ENCODE data around the gene ITM2C. TPM values are rescaled to one million over a fixed set of nuclear protein-coding genes. Genes with fewer than 3 reads are reported as not detected.
A peak's percentile ranks its signal among the peaks of the same experiment; 100 is the strongest.

The ITM2C gene
- total and polyA plus RNA-seq, 5 experiments from 2014 or later, result 30.9 to 56.7 (median 38.7) TPM

DNA sequence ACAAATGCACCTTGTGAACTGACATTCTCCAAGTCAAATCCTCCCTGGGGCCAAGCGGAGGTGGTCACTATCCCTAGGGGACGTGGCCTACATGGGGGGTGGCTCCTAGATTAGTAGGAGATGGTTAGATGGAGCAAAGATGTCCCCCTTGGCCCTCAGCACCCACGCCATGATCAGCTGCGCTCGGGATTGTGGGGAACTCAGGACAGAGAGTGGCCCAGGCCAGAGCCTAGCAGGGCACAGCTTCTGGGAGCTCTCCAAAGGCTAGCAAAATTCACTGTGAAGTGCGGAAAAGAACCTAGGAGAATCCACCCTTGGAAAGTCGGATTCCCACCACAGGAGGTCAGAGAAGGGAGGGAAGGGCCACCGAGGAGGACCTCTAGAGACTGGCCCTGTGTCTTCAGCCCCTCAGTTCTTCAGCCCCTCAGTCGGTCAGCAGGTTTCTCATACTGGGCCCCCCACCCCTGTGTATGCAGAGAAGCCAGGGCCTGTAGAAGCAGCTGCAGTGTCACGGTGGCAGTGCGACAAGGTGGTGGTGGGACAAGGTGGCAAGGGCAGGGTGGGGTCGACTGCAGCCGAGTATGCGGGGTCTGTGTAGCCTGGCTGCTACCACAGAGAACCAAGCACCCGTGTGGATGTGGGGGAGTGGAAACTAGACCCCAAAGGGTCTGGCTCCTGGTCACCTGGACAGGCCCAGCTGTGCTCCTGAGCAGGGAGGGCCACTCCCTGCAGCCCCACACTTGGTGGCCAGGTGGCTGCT is 41.9 kb downstream of the ITM2C start:
- Mint-ChIP-seq H3K27ac (peak overlapping the region in 6 of 10 donors; percentile 50 to 87 (median 70)), H3K36me3 (peaks cover 0 to 21% (median 9%) of the 10 kb centered on the region in 3 donors), H3K9me3 (no peaks in the 10 kb centered on the region), H3K27me3 (no peaks in the 10 kb centered on the region), H3K4me3 (peak overlapping the region in 2 of 10 donors; percentile 50 to 64), H3K4me1 (peaks cover 32 to 68% (median 59%) of the 10 kb centered on the region in 4 donors)
- DNase-seq (no peak), ATAC-seq (no peak)
- POLR2A ChIA-PET, result interaction anchor here (1.0 to 3.1 kb wide), 2 partner anchors 18 to 30 kb away, joined by 3 to 13 read pairs; partner anchors contain the start of gene GPR55

GRCh38 chr2:230907361-230908091 is 42.8 kb downstream of the ITM2C start:
- H3K27ac Mint-ChIP-seq, result peak overlapping the region in 2 of 10 donors; percentile 4 to 33
- POLR2A ChIA-PET, result interaction anchor here (3.1 kb wide), 1 partner anchor 17 kb away, joined by 13 read pairs; the partner anchor contains the start of gene GPR55
- ATAC-seq, result no peak
- peak in 1 of 10 donors; percentile 13 for DNase-seq
- no peaks in the 10 kb centered on the region for H3K27me3 Mint-ChIP-seq
- no peak overlapping the region for H3K4me3 Mint-ChIP-seq
- H3K9me3 Mint-ChIP-seq, result no peaks in the 10 kb centered on the region
- peaks cover 29 to 69% (median 55%) of the 10 kb centered on the region in 4 donors for H3K4me1 Mint-ChIP-seq
- H3K36me3 Mint-ChIP-seq, result peaks cover 0 to 21% (median 9%) of the 10 kb centered on the region in 3 donors

GRCh38 chr2:230908092-230908594 is 43.4 kb downstream of the ITM2C start:
- Mint-ChIP-seq H3K27ac (peak overlapping the region in 4 of 10 donors; percentile 2 to 64 (median 29)), H3K36me3 (peaks cover 0 to 21% (median 9%) of the 10 kb centered on the region in 3 donors), H3K9me3 (no peaks in the 10 kb centered on the region), H3K27me3 (no peaks in the 10 kb centered on the region), H3K4me1 (peaks cover 29 to 69% (median 50%) of the 10 kb centered on the region in 4 donors), H3K4me3 (no peak overlapping the region)
- POLR2A ChIA-PET, result no interaction called here
- DNase-seq, result no peak
- ATAC-seq, result no peak

DNA sequence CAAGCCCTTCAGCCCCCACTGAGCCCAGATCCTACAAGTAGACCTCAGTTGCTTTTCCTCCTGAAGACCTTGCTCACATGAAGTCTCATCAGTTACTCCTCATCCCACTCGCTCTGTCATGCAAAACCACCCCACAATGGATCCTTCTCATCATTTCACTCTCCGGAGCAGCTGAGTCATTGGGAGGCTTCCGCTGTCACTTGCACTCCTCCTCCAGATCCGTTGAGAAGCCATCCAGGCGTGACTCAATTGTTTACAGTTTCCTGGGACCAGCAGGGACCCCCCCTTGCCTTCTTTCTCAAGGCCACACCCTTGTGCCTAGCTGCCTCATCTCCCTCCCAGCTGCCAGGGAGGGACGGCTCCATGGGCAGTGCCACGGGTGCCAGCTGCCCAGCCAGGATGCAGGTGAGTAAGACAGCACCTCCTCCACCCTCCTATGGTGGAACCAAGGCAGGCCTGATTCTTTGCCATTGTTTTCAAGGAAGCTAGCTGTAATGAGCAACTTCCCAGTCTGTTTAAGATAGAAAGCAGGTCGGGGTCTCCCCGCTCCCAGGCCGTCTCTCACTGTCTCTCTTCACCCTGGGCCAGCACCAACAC is 44.0 kb downstream of the ITM2C start:
- no peak for ATAC-seq
- Mint-ChIP-seq H3K27me3 (peaks cover 0 to 2% (median 0%) of the 10 kb centered on the region in 5 donors), H3K36me3 (peaks cover 0 to 21% (median 9%) of the 10 kb centered on the region in 3 donors), H3K27ac (peak overlapping the region in 5 of 10 donors; percentile 2 to 80 (median 53)), H3K4me1 (peaks cover 31 to 67% (median 53%) of the 10 kb centered on the region in 4 donors), H3K4me3 (no peak overlapping the region), H3K9me3 (no peaks in the 10 kb centered on the region)
- no peak for DNase-seq
- POLR2A ChIA-PET, result no interaction called here

DNA sequence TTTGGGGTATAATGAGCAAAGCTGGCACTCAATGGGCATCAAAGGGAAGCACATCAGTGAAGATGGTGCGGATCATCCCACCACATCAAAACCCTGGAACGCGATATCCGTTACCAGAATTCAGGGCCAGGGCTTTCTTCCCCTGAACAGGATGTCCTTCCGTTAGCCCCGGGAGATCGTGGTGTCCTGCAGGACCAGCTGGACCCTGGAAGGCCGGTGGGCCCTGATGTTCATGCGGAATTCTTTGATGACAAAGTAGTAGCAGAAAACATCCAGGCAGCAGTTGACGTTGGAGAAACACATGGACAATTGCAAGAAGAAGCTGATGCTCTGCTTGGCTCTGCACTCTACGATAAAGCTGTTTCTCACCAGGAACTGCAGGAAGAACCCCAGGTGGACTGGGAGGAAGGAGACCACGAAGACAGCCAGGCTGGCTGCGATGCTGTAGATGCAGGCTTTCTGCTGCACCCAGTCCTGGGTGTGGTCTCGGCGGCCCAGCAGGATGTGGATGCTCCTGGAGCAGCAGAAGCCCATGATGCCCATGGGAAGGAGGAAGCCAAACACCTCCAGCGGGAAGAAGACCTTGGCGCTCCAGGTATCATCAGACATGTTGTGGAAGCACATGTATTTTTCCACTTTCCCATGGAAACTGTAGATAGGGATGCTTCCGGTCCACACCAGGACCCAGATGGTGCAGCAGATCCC is 45.3 kb downstream of the ITM2C start:
- Mint-ChIP-seq H3K27ac (peak overlapping the region in 5 of 10 donors; percentile 18 to 80 (median 51)), H3K9me3 (no peaks in the 10 kb centered on the region), H3K4me1 (peaks cover 29 to 67% (median 45%) of the 10 kb centered on the region in 4 donors), H3K36me3 (peaks cover 0 to 21% (median 11%) of the 10 kb centered on the region in 3 donors), H3K4me3 (no peak overlapping the region), H3K27me3 (peaks cover 0 to 2% (median 0%) of the 10 kb centered on the region in 5 donors)
- POLR2A ChIA-PET, result no interaction called here
- ATAC-seq (no peak), DNase-seq (no peak)

- DNase-seq, result no peak
- POLR2A ChIA-PET, result no interaction called here
- H3K4me1 Mint-ChIP-seq, result peaks cover 25 to 63% (median 39%) of the 10 kb centered on the region in 4 donors
- peak overlapping the region in 4 of 10 donors; percentile 11 to 63 (median 48) for H3K27ac Mint-ChIP-seq
- ATAC-seq, result no peak
- H3K27me3 Mint-ChIP-seq, result peaks cover 0 to 2% (median 0%) of the 10 kb centered on the region in 5 donors
- H3K36me3 Mint-ChIP-seq, result peaks cover 0 to 21% (median 11%) of the 10 kb centered on the region in 3 donors
- H3K9me3 Mint-ChIP-seq, result no peaks in the 10 kb centered on the region
- no peak overlapping the region for H3K4me3 Mint-ChIP-seq
Measured at GRCh38 chr2:230910546-230911177, 45.9 kb downstream of the ITM2C start.

- ATAC-seq (no peak), DNase-seq (no peak)
- H3K27me3 Mint-ChIP-seq, result peaks cover 0 to 2% (median 0%) of the 10 kb centered on the region in 5 donors
- H3K4me1 Mint-ChIP-seq, result peaks cover 18 to 55% (median 34%) of the 10 kb centered on the region in 4 donors
- peaks cover 0 to 21% (median 11%) of the 10 kb centered on the region in 3 donors for H3K36me3 Mint-ChIP-seq
- H3K9me3 Mint-ChIP-seq, result no peaks in the 10 kb centered on the region
- H3K27ac Mint-ChIP-seq, result peak overlapping the region in 1 of 10 donors; percentile 8
- POLR2A ChIA-PET, result interaction anchor here (1.0 to 1.2 kb wide), 2 partner anchors 10 to 47 kb away, joined by 3 read pairs; partner anchors contain the start of gene ITM2C
- H3K4me3 Mint-ChIP-seq, result no peak overlapping the region
Measured at GRCh38 chr2:230912046-230912445, 47.3 kb downstream of the ITM2C start.

GRCh38 chr2:230912724-230913123 is 48.0 kb downstream of the ITM2C start:
- ATAC-seq (no peak), DNase-seq (no peak)
- H3K27ac Mint-ChIP-seq, result no peak overlapping the region
- H3K4me1 Mint-ChIP-seq, result peaks cover 18 to 55% (median 35%) of the 10 kb centered on the region in 4 donors
- H3K4me3 Mint-ChIP-seq, result no peak overlapping the region
- H3K27me3 Mint-ChIP-seq, result peaks cover 0 to 2% (median 0%) of the 10 kb centered on the region in 5 donors
- H3K36me3 Mint-ChIP-seq, result peaks cover 0 to 21% (median 11%) of the 10 kb centered on the region in 3 donors
- H3K9me3 Mint-ChIP-seq, result no peaks in the 10 kb centered on the region
- POLR2A ChIA-PET, result interaction anchor here (0.7 to 1.4 kb wide), 3 partner anchors 10 to 48 kb away, joined by 3 to 5 read pairs (median 3); partner anchors contain the start of genes GPR55 and ITM2C

- peaks cover 0 to 2% (median 0%) of the 10 kb centered on the region in 5 donors for H3K27me3 Mint-ChIP-seq
- H3K4me1 Mint-ChIP-seq, result peaks cover 15 to 57% (median 36%) of the 10 kb centered on the region in 4 donors
- H3K36me3 Mint-ChIP-seq, result peaks cover 0 to 18% (median 11%) of the 10 kb centered on the region in 3 donors
- ATAC-seq, result peak; percentile 68 to 83
- H3K4me3 Mint-ChIP-seq, result no peak overlapping the region
- POLR2A ChIA-PET, result interaction anchor here (1.2 to 1.4 kb wide), 2 partner anchors 11 to 49 kb away, joined by 3 to 5 read pairs; partner anchors contain the start of genes GPR55 and ITM2C
- peak in 5 of 10 donors; percentile 32 to 74 (median 42) for DNase-seq
- no peaks in the 10 kb centered on the region for H3K9me3 Mint-ChIP-seq
- peak overlapping the region in 3 of 10 donors; percentile 36 to 45 (median 43) for H3K27ac Mint-ChIP-seq
Measured at GRCh38 chr2:230913406-230914143, 48.8 kb downstream of the ITM2C start.

DNA sequence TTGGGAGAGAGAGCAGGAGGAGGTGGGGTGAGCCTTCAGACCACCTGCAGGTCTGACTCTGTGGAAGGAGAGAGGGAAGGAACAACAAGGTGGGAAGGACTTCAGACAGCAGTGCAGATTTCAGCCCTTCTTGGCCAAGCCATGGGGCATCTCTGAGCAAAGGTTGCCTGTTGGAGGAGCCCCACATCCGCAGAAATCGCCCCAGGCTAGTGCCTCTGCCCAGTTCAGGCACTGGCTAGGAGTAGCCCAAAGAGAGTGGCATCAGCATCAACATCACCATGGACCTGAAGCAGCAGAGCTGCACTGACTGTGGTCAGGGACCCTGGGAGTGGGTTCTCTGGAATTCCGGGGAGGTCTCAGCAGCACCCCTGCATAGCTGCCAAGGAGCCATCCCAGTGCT is 50.1 kb downstream of the ITM2C start:
- peaks cover 0 to 11% (median 2%) of the 10 kb centered on the region in 3 donors for H3K36me3 Mint-ChIP-seq
- peaks cover 9 to 46% (median 34%) of the 10 kb centered on the region in 4 donors for H3K4me1 Mint-ChIP-seq
- DNase-seq (no peak), ATAC-seq (no peak)
- no peaks in the 10 kb centered on the region for H3K9me3 Mint-ChIP-seq
- POLR2A ChIA-PET, result no interaction called here
- peaks cover 0 to 2% (median 0%) of the 10 kb centered on the region in 5 donors for H3K27me3 Mint-ChIP-seq
- H3K27ac Mint-ChIP-seq, result peak overlapping the region in 3 of 10 donors; percentile 72 to 84 (median 73)
- no peak overlapping the region for H3K4me3 Mint-ChIP-seq

Measured in naive thymus-derived CD8-positive, alpha-beta T cell (primary cell).